VCaP (cell line): ENCODE measurements around the gene NDUFAB1.

Source experiments
- H3K27ac ChIP-seq: fragments of 450-650 bp; 2 replicates; pipeline ENCODE4 v1.5.1; 2017
- CTCF ChIP-seq: fragments of 450-650 bp; conservative IDR thresholded peaks from 2 replicates; pipeline ENCODE4 v1.5.1; 2017; ENCODE audit warnings: mild to moderate bottlenecking, moderate library complexity

Gene NDUFAB1

GRCh38 chr16:23581764-23582163 is 14.4 kb downstream of the NDUFAB1 start:
- no peak for TF ChIP-seq CTCF
- no peak overlapping the region for H3K27ac ChIP-seq

- H3K27ac ChIP-seq, result no peak overlapping the region
- no peak for TF ChIP-seq CTCF
Measured at GRCh38 chr16:23580391-23580790, 15.7 kb downstream of the NDUFAB1 start.

- no peak for TF ChIP-seq CTCF
Measured at GRCh38 chr16:23579371-23579770, 16.7 kb downstream of the NDUFAB1 start.

GRCh38 chr16:23578101-23578830 is 17.9 kb downstream of the NDUFAB1 start:
- TF ChIP-seq CTCF, result no peak
- H3K27ac ChIP-seq, result no peak overlapping the region

More at GRCh38 chr16:23579371-23579770, 16.7 kb downstream of the NDUFAB1 start:
- no peak overlapping the region for H3K27ac ChIP-seq

- H3K27ac ChIP-seq, result no peak overlapping the region
- no peak for TF ChIP-seq CTCF
Measured at GRCh38 chr16:23577493-23577892, 18.6 kb downstream of the NDUFAB1 start.

GRCh38 chr16:23575834-23576233 is 20.3 kb downstream of the NDUFAB1 start:
- H3K27ac ChIP-seq, result no peak overlapping the region
- no peak for TF ChIP-seq CTCF

- no peak for TF ChIP-seq CTCF
- H3K27ac ChIP-seq, result no peak overlapping the region
Measured at GRCh38 chr16:23573817-23574216, 22.3 kb downstream of the NDUFAB1 start.
